ENCODE measurements around the gene TEX14.
"Not testable (repeated sequence)": the region's sequence is repeated elsewhere in the genome, so short reads cannot be mapped to it uniquely, and the experiment has no call there.

DNA sequence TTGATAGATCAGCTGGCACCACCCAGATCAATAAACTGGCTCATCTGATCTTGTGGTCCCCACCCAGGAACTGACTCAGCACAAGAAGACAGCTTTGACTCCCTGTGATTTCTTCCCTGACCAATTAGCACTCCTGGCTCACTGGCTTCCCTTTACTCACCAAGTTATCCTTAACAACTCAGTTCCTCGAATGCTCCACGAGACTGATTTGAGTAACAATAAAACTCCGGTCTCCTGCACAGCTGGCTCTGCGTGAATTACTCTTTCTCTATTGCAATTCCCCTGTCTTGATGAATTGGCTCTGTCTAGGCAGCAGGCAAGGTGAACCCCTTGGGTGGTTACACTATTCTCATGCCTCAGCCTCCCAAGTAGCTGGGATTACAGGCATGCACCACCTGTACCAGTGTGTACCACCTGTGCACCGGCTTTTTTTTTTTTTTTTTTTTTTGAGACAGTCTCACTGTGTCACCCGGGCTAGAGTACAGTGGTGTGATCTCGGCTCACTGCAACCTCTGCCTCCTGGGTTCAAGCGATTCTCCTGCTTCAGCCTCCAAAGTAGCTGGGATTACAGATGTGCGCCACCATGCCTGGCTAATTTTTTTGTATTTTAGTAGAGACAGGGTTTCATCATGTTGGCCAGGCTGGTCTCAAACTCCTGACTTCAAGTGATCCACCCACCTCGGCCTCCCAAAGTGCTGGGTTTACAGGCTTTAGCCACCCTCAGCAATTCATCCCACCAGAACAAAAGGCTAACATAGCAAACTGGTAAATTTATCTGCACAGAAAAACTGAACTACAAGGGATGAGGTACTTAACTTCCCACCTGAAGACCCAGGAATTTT lies 33.7 kb downstream of the TEX14 start:
- TF ChIP-seq EZH2 (IDR thresholded peaks at IDR 0.05; ENCODE audit: low read depth): not testable (repeated sequence)
- TF ChIP-seq, protein P1, sequence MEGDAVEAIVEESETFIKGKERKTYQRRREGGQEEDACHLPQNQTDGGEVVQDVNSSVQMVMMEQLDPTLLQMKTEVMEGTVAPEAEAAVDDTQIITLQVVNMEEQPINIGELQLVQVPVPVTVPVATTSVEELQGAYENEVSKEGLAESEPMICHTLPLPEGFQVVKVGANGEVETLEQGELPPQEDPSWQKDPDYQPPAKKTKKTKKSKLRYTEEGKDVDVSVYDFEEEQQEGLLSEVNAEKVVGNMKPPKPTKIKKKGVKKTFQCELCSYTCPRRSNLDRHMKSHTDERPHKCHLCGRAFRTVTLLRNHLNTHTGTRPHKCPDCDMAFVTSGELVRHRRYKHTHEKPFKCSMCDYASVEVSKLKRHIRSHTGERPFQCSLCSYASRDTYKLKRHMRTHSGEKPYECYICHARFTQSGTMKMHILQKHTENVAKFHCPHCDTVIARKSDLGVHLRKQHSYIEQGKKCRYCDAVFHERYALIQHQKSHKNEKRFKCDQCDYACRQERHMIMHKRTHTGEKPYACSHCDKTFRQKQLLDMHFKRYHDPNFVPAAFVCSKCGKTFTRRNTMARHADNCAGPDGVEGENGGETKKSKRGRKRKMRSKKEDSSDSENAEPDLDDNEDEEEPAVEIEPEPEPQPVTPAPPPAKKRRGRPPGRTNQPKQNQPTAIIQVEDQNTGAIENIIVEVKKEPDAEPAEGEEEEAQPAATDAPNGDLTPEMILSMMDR (conservative IDR thresholded peaks at IDR 0.05): not testable (repeated sequence)

Measured in PC-9 (cell line).